Astrocyte of the spinal cord (primary cell): Measurements from ENCODE around the gene DYSF.
A peak's percentile ranks its signal among the peaks of the same experiment; 100 is the strongest.

Source experiments
- DNase-seq: peaks from one replicate; pipeline ENCODE4 v3.0.0; 2011; ENCODE audit warnings: low read depth, low spot score
- H3K4me3 ChIP-seq: 2 replicates; pipeline ENCODE4 v1.5.1; 2011; ENCODE audit warnings: low read depth, mild to moderate bottlenecking, low read length, moderate library complexity
- CTCF ChIP-seq: IDR thresholded peaks from 2 replicates; pipeline ENCODE4 v1.5.1; 2012; ENCODE audit warnings: low read depth, mild to moderate bottlenecking, low read length, inconsistent platforms
- in situ Hi-C: cut with HindIII; loops from 2 replicates; pipeline ENCODE4 v1.10.0; 2017; ENCODE audit warnings: low sequenced_read_pairs

Gene DYSF

GRCh38 chr2:71714601-71715240 is 261.4 kb downstream of the DYSF start:
- in situ Hi-C loops = no loop called here
- DNase-seq = no peak
- no peak overlapping the region for H3K4me3 ChIP-seq
- no peak for TF ChIP-seq CTCF

- in situ Hi-C loops = no loop called here
- DNase-seq = no peak
- H3K4me3 ChIP-seq = no peak overlapping the region
- TF ChIP-seq CTCF = no peak
Observed at GRCh38 chr2:71715241-71715750, 261.9 kb downstream of the DYSF start.

- in situ Hi-C loops = no loop called here
Observed at GRCh38 chr2:71715951-71716696, 262.8 kb downstream of the DYSF start.

GRCh38 chr2:71716697-71717624 is 263.6 kb downstream of the DYSF start:
- in situ Hi-C loops = no loop called here
- peak; percentile 67 for DNase-seq
- H3K4me3 ChIP-seq = no peak overlapping the region
- TF ChIP-seq CTCF = no peak

More at GRCh38 chr2:71715951-71716696, 262.8 kb downstream of the DYSF start:
- TF ChIP-seq CTCF = no peak
- H3K4me3 ChIP-seq = no peak overlapping the region
- DNase-seq = no peak

GRCh38 chr2:71718686-71719085 is 265.3 kb downstream of the DYSF start:
- no peak for DNase-seq
- in situ Hi-C loops = no loop called here
- no peak overlapping the region for H3K4me3 ChIP-seq
- no peak for TF ChIP-seq CTCF
